K562 (cell line): ENCODE data around the gene NPIPA5. TPM values are rescaled to one million over a fixed set of nuclear protein-coding genes. Genes with fewer than 3 reads are reported as not detected.

Experiments
- ATAC-seq: fragments of 200-7000 bp; cut with Tn5 transposase; 3 replicates; pipeline ENCODE4 v1.9.1; 2020; ENCODE audit warnings: moderate library complexity
- BruUV-seq: library from RNA; stranded (reverse); fragments of 400-500 nt; replicated peaks from 2 replicates; lab custom pipeline; 2021; lab: Mats Ljungman, UMichigan
- CTCF ChIA-PET: fragments of 300-600 bp; formaldehyde crosslinking; extraction: SDS; loops from one replicate; lab custom pipeline; 2021; ENCODE audit warnings: low intra/inter-chr PET ratio; lab: Yijun Ruan, JAX
- POLR2A ChIA-PET: fragments of 300-600, 350-650 bp; sonication (Branson Sonifier 250); formaldehyde crosslinking; extraction: SDS; loops from one replicate; lab custom pipeline; 2021; ENCODE audit warnings: antibody characterized with exemption, inconsistent platforms; lab: Yijun Ruan, JAX
- DNase-seq, 4 experiments: peaks; one replicate each; pipeline versions ENCODE4 v3.0.0 to v3.0.0-alpha.2; 2011 to 2018; ENCODE audit warnings: low spot score in 3 of 4, mixed read lengths in 3 of 4; ENCODE audit errors: extremely low read depth in 1 of 4
- FAIRE-seq: peaks from 2 replicates; lab custom pipeline; 2011; peaks lifted over from hg19 to GRCh38; lab: Jason Lieb, UNC
- H2AFZ ChIP-seq: 2 replicates; pipeline ENCODE4 v1.6.0; 2011; ENCODE audit warnings: low read depth, low read length, control low read depth, inconsistent platforms
- H3K27ac ChIP-seq: fragments of 200-600 bp; 3 replicates; pipeline ENCODE4 v1.8.0; 2011; ENCODE audit warnings: low read depth, mild to moderate bottlenecking, control low read depth, inconsistent platforms, low read length, moderate library complexity, mixed read lengths; ENCODE audit errors: extremely low read depth
- H3K27me3 ChIP-seq, 2 experiments: fragments of 300-600 bp in 1 of 2; 2 replicates in 1 of 2; 3 replicates in 1 of 2; pipeline versions ENCODE4 v1.6.0 to v1.8.0; 2011; ENCODE audit warnings: inconsistent platforms in 2 of 2, low read length in 2 of 2, mild to moderate bottlenecking in 1 of 2, mixed read lengths in 1 of 2, moderate library complexity in 1 of 2; ENCODE audit not compliant: control insufficient read depth in 2 of 2, insufficient read depth in 2 of 2
- H3K36me3 ChIP-seq: fragments of 300-600 bp; 3 replicates; pipeline ENCODE4 v1.8.0; 2011; ENCODE audit warnings: mild to moderate bottlenecking, low read length, inconsistent platforms; ENCODE audit not compliant: control insufficient read depth, insufficient read depth
- H3K4me1 ChIP-seq, 2 experiments: fragments of 200-600 bp in 1 of 2; replicated peaks in 1 of 2; 2 replicates in 1 of 2; 3 replicates in 1 of 2; pipeline versions ENCODE4 v1.5.1 to v1.8.0; 2011; ENCODE audit warnings: inconsistent platforms in 2 of 2, low read length in 2 of 2, mild to moderate bottlenecking in 1 of 2, mixed read lengths in 1 of 2, moderate library complexity in 1 of 2; ENCODE audit not compliant: control insufficient read depth in 2 of 2, insufficient read depth in 2 of 2
- H3K4me2 ChIP-seq: 2 replicates; pipeline ENCODE4 v1.6.1; 2011; ENCODE audit warnings: low read length, control low read depth, inconsistent platforms, mixed read lengths; ENCODE audit not compliant: insufficient read depth
- H3K4me3 ChIP-seq: fragments of 200-600 bp; sonication (generic), shearing (Covaris generic); 2 replicates; pipeline ENCODE4 v1.5.1; 2016; ENCODE audit warnings: control low read depth, inconsistent platforms
- H3K79me2 ChIP-seq: fragments of 200-600 bp; 3 replicates; pipeline ENCODE4 v1.8.0; 2011; ENCODE audit warnings: low read length, inconsistent platforms; ENCODE audit not compliant: control insufficient read depth, insufficient read depth
- H3K9ac ChIP-seq, 2 experiments: 2 replicates each; pipeline versions ENCODE4 v1.6.0 to v1.6.1; 2011; ENCODE audit warnings: low read depth in 2 of 2, low read length in 2 of 2, control low read depth in 1 of 2, inconsistent platforms in 1 of 2, mild to moderate bottlenecking in 1 of 2, mixed read lengths in 1 of 2; ENCODE audit not compliant: insufficient read depth in 1 of 2
- H3K9me1 ChIP-seq: one replicate; pipeline ENCODE4 v1.6.0; 2011; ENCODE audit warnings: inconsistent platforms, mild to moderate bottlenecking, low read length, moderate library complexity; ENCODE audit not compliant: control insufficient read depth, insufficient read depth
- H3K9me3 ChIP-seq: replicated peaks from 2 replicates; pipeline ENCODE4 v1.5.1; 2011; ENCODE audit warnings: low read depth, low read length, inconsistent platforms; ENCODE audit not compliant: control insufficient read depth, insufficient read depth
- H4K20me1 ChIP-seq: replicated peaks from 2 replicates; pipeline ENCODE4 v1.6.1; 2011; ENCODE audit warnings: low read length, inconsistent platforms, mixed read lengths; ENCODE audit not compliant: control insufficient read depth, insufficient read depth
- CREB3 ChIP-seq: fragments of 450-650 bp; conservative IDR thresholded peaks from 2 replicates; pipeline ENCODE4 v1.6.1; 2016; ENCODE audit warnings: missing genetic modification characterization, low read depth, mild to moderate bottlenecking, missing compliant biosample characterization, moderate library complexity
- ETV6 ChIP-seq, 3 experiments: fragments of 150-350 bp in 1 of 3; sonication (generic) in 1 of 3; formaldehyde crosslinking in 1 of 3; IDR thresholded peaks; 2 replicates each; pipeline versions ENCODE4 v1.6.1 to v1.8.0; 2014 to 2022; ENCODE audit warnings: borderline replicate concordance in 2 of 3, low read depth in 2 of 3, antibody characterized with exemption in 1 of 3, low read length in 1 of 3, mild to moderate bottlenecking in 1 of 3, missing genetic modification reagents in 1 of 3
- MLX ChIP-seq, 2 experiments: fragments of 450-650 bp in 1 of 2; sonication (generic) in 1 of 2; formaldehyde crosslinking; conservative IDR thresholded peaks; 2 replicates each; pipeline versions ENCODE4 v1.4.0 to v1.8.1; 2020 to 2022; ENCODE audit warnings: mild to moderate bottlenecking in 1 of 2, missing genetic modification reagents in 1 of 2
- TSC22D4 ChIP-seq: fragments of 450-650 bp; IDR thresholded peaks from 2 replicates; pipeline ENCODE4 v1.6.1; 2016; ENCODE audit warnings: missing genetic modification characterization, missing biosample characterization, control low read depth
- ZNF316 ChIP-seq: fragments of 450-650 bp; IDR thresholded peaks from 2 replicates; pipeline ENCODE4 v1.6.1; 2016
- WGBS: fragments of 100-300 bp; shearing (Covaris generic); methylation state at CpG from one replicate; pipeline ENCODE4 v1.1.6; 2016; ENCODE audit warnings: low coverage, mixed read lengths; ENCODE audit not compliant: insufficient coverage; ENCODE audit errors: missing lambda C conversion rate; 5-methylcytosine and 5-hydroxymethylcytosine counted together
- in situ Hi-C: fragments of 300-500 bp; cut with MboI; formaldehyde crosslinking; loops from 4 replicates; pipeline ENCODE4 v1.15.0; 2018; ENCODE audit warnings: inconsistent platforms, mixed read lengths
- intact Hi-C: fragments of 100-400 bp; cut with micrococcal nuclease; formaldehyde crosslinking; loops from 2 replicates; pipeline ENCODE4 v1.14.2; 2022
- polyA plus RNA-seq, 8 experiments: library from polyadenylated mRNA; depleted of rRNA in 4 of 8; stranded (reverse) in 5 of 8; unstranded in 3 of 8; fragments of >200 nt; fragmentation: Nextera tagmentation in 2 of 8; fragmentation: Illumina TruSeq in 1 of 8; extraction: Ambion mirVana in 2 of 8; extraction: Trizol in 1 of 8; gene quantifications; 2 replicates each; pipeline versions ENCODE4 v1.2.1 to v1.2.3, GENCODE V29; 2011 to 2014; ENCODE audit warnings: inconsistent platforms in 1 of 8, missing spikeins in 1 of 8
- total RNA-seq, 7 experiments: library from RNA; depleted of rRNA in 6 of 7; stranded (reverse); fragments of >200 nt in 6 of 7; fragmentation: Illumina TruSeq in 2 of 7; extraction: Trizol in 2 of 7; gene quantifications; 2 replicates each; pipeline versions ENCODE4 v1.2.1 to v1.2.3, GENCODE V29; 2011 to 2021; ENCODE audit warnings: low replicate concordance in 1 of 7
- TF ChIP-seq, protein P1 (sequence below): IDR thresholded peaks from 2 replicates; pipeline ENCODE4 v1.6.1; 2012; ENCODE audit warnings: low read depth, low read length, improper control_type of control experiment, borderline replicate concordance

NPIPA5 gene
- total and polyA plus RNA-seq, 9 of the 15 experiments (the other 6 are each of a cell fraction or from before 2014, with no cell fraction given) = 2.2 to 17.0 (median 4.7) TPM

DNA sequence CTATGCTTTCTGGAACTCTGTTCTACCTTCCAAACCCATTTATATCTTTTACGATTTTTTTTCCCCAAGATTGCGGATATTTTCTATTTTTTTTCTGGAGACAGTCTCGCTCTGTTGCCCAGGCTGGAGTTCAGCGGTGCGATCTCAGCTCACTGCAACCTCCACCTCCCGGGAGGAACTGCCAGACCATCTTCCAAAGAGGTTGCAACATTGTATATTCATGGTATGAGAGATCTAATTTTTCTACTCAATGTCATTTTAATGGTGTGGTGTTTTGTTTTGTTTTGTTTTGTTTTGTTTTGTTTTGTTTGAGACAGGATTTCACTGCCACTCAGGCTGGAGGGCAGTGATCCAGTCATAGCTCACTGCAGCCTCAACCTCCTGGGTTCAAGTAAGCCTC is 47.8 kb upstream of the NPIPA5 start:
- no peaks in the 10 kb centered on the region for H3K9me3 ChIP-seq
- POLR2A ChIA-PET = interaction anchor here (0.7 kb wide), 1 partner anchor 20 kb away, joined by 3 read pairs; no protein-coding TSS in a partner anchor
- TF ChIP-seq MLX (CRISPR knock-in tag; conservative IDR thresholded peaks at IDR 0.05) = no peak
- no peak for TF ChIP-seq ETV6 (IDR thresholded peaks at IDR 0.05; ENCODE audit: borderline replicate concordance in 1 of 2, low read depth in 2 of 2, low read length in 1 of 2)
- TF ChIP-seq ETV6 (CRISPR knock-in tag; IDR thresholded peaks at IDR 0.05; ENCODE audit: borderline replicate concordance) = no peak
- no peak for TF ChIP-seq TSC22D4 (tag)
- TF ChIP-seq, protein P1, sequence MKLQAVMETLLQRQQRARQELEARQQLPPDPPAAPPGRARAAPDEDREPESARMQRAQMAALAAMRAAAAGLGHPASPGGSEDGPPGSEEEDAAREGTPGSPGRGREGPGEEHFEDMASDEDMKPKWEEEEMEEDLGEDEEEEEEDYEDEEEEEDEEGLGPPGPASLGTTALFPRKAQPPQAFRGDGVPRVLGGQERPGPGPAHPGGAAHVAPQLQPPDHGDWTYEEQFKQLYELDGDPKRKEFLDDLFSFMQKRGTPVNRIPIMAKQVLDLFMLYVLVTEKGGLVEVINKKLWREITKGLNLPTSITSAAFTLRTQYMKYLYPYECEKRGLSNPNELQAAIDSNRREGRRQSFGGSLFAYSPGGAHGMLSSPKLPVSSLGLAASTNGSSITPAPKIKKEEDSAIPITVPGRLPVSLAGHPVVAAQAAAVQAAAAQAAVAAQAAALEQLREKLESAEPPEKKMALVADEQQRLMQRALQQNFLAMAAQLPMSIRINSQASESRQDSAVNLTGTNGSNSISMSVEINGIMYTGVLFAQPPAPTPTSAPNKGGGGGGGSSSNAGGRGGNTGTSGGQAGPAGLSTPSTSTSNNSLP = no peak
- TF ChIP-seq ZNF316 = no peak
- TF ChIP-seq CREB3 (tag) = no peak
- no peaks in the 10 kb centered on the region for H4K20me1 ChIP-seq
- H3K27ac ChIP-seq = no peak overlapping the region
- BruUV-seq = no TSS peak
- no peak overlapping the region for H3K9ac ChIP-seq
- no peaks in the 10 kb centered on the region; a peak in 2 of 5 replicates for H3K4me1 ChIP-seq
- WGBS = 13% methylated on average over 6 of the region's 6 CpGs
- no peaks in the 10 kb centered on the region for H3K9me1 ChIP-seq
- intact Hi-C loops (loop anchor here (2.0 to 10.0 kb wide), 3 partner anchors 125 to 279 kb away; partner anchors contain the start of gene MARF1), in situ Hi-C loops (loop anchor here (10.0 kb wide), 1 partner anchor 279 kb away; no protein-coding TSS in a partner anchor)
- H3K4me3 ChIP-seq = no peak overlapping the region
- H3K27me3 ChIP-seq = peaks cover 10 to 35% of the 10 kb centered on the region in 2 experiments; a peak in 3 of 5 replicates
- no peak overlapping the region for H2AFZ ChIP-seq
- H3K4me2 ChIP-seq = no peak overlapping the region
- FAIRE-seq (no peak), ATAC-seq (no peak), DNase-seq (no peak)
- CTCF ChIA-PET = no interaction called here
- H3K79me2 ChIP-seq = no peaks in the 10 kb centered on the region
- H3K36me3 ChIP-seq = no peaks in the 10 kb centered on the region
